IPS-18a (cell line): ENCODE measurements around the gene SIX5.

Source experiments
- H3K27ac ChIP-seq: one replicate; pipeline ENCODE4 v1.5.1; 2013; ENCODE audit warnings: low read length
- H3K27me3 ChIP-seq: one replicate; pipeline ENCODE4 v1.6.1; 2013; ENCODE audit warnings: mild to moderate bottlenecking, low read length; ENCODE audit not compliant: control insufficient read depth, insufficient read depth
- H3K36me3 ChIP-seq: one replicate; pipeline ENCODE4 v1.6.1; 2013; ENCODE audit warnings: low read depth, low read length; ENCODE audit not compliant: control insufficient read depth
- H3K4me1 ChIP-seq: one replicate; pipeline ENCODE4 v1.6.1; 2013; ENCODE audit warnings: low read depth, low read length; ENCODE audit not compliant: control insufficient read depth
- H3K4me3 ChIP-seq: one replicate; pipeline ENCODE4 v1.5.1; 2013; ENCODE audit warnings: low read length
- H3K9ac ChIP-seq: one replicate; pipeline ENCODE4 v1.6.1; 2013; ENCODE audit warnings: mild to moderate bottlenecking, low read length, moderate library complexity
- H3K9me3 ChIP-seq: one replicate; pipeline ENCODE4 v1.6.1; 2013; ENCODE audit warnings: low read depth, low read length; ENCODE audit not compliant: control insufficient read depth

The SIX5 gene

GRCh38 chr19:45768984-45769782 lies at the start of gene SIX5:
TSS of gene SIX5 (minus strand) at chr19:45769252. CDS start at chr19:45768844, 408 bp downstream.
- H3K36me3 ChIP-seq: peaks cover 5% of the 10 kb centered on the region
- no peaks in the 10 kb centered on the region for H3K9me3 ChIP-seq
- peaks cover 21% of the 10 kb centered on the region for H3K4me1 ChIP-seq
- H3K27ac ChIP-seq: peak within 1 kb of the TSS; percentile 98
- H3K9ac ChIP-seq: peak within 1 kb of the TSS; percentile 97
- H3K27me3 ChIP-seq: no peaks in the 10 kb centered on the region
- peak within 1 kb of the TSS; percentile 94 for H3K4me3 ChIP-seq

- Histone ChIP-seq H3K36me3 (peaks cover 8% of the 10 kb centered on the region), H3K27ac (no peak overlapping the region), H3K9ac (no peak overlapping the region)
These were observed 48.8 kb upstream of the SIX5 start for GRCh38 chr19:45817725-45818301.

GRCh38 chr19:45817010-45817724 lies 48.1 kb upstream of the SIX5 start:
- H3K4me1 ChIP-seq: peaks cover 21% of the 10 kb centered on the region
- peak overlapping the region; percentile 82 for H3K9ac ChIP-seq
- peak overlapping the region; percentile 89 for H3K27ac ChIP-seq
- H3K4me3 ChIP-seq: peak overlapping the region; percentile 65
- H3K27me3 ChIP-seq: no peaks in the 10 kb centered on the region
- H3K36me3 ChIP-seq: peaks cover 3% of the 10 kb centered on the region
- no peaks in the 10 kb centered on the region for H3K9me3 ChIP-seq

More at GRCh38 chr19:45817725-45818301, 48.8 kb upstream of the SIX5 start:
- Histone ChIP-seq H3K27me3 (no peaks in the 10 kb centered on the region), H3K4me3 (peak overlapping the region; percentile 3), H3K4me1 (peaks cover 21% of the 10 kb centered on the region), H3K9me3 (no peaks in the 10 kb centered on the region)

GRCh38 chr19:45816236-45817009 lies 47.4 kb upstream of the SIX5 start:
- Histone ChIP-seq H3K4me1 (peaks cover 21% of the 10 kb centered on the region), H3K27ac (peak overlapping the region; percentile 89), H3K9ac (peak overlapping the region; percentile 82), H3K27me3 (no peaks in the 10 kb centered on the region), H3K36me3 (peaks cover 2% of the 10 kb centered on the region), H3K9me3 (no peaks in the 10 kb centered on the region), H3K4me3 (peak overlapping the region; percentile 65)

GRCh38 chr19:45815481-45816216 lies 46.6 kb upstream of the SIX5 start:
- Histone ChIP-seq H3K4me1 (peaks cover 21% of the 10 kb centered on the region), H3K9me3 (no peaks in the 10 kb centered on the region), H3K4me3 (peak overlapping the region; percentile 65), H3K27ac (peak overlapping the region; percentile 89), H3K9ac (peak overlapping the region; percentile 82), H3K27me3 (no peaks in the 10 kb centered on the region), H3K36me3 (no peaks in the 10 kb centered on the region)

- Histone ChIP-seq H3K9ac (peak within 1 kb of the TSS; percentile 82), H3K4me1 (peaks cover 21% of the 10 kb centered on the region), H3K36me3 (no peaks in the 10 kb centered on the region), H3K27me3 (no peaks in the 10 kb centered on the region), H3K4me3 (peak within 1 kb of the TSS; percentile 65), H3K27ac (peak within 1 kb of the TSS; percentile 89), H3K9me3 (no peaks in the 10 kb centered on the region)
These were observed 45.9 kb upstream of the SIX5 start, which contains the start of gene RSPH6A for GRCh38 chr19:45814851-45815480. TSS of gene RSPH6A (minus strand) at chr19:45815308. CDS start at chr19:45815176, 132 bp downstream.

- H3K9ac ChIP-seq: peak overlapping the region; percentile 82
- H3K9me3 ChIP-seq: no peaks in the 10 kb centered on the region
- H3K4me1 ChIP-seq: peaks cover 21% of the 10 kb centered on the region
- H3K4me3 ChIP-seq: peak overlapping the region; percentile 65
- no peak overlapping the region for H3K27ac ChIP-seq
- H3K27me3 ChIP-seq: no peaks in the 10 kb centered on the region
- no peaks in the 10 kb centered on the region for H3K36me3 ChIP-seq
These were observed 45.2 kb upstream of the SIX5 start for GRCh38 chr19:45814166-45814780.

GRCh38 chr19:45812297-45812696 lies 43.2 kb upstream of the SIX5 start:
- Histone ChIP-seq H3K36me3 (no peaks in the 10 kb centered on the region), H3K9ac (no peak overlapping the region), H3K9me3 (no peaks in the 10 kb centered on the region), H3K4me3 (no peak overlapping the region), H3K4me1 (peaks cover 9% of the 10 kb centered on the region), H3K27ac (no peak overlapping the region), H3K27me3 (no peaks in the 10 kb centered on the region)

- Histone ChIP-seq H3K27me3 (no peaks in the 10 kb centered on the region), H3K4me3 (no peak overlapping the region), H3K4me1 (no peaks in the 10 kb centered on the region), H3K36me3 (no peaks in the 10 kb centered on the region), H3K9me3 (no peaks in the 10 kb centered on the region), H3K27ac (no peak overlapping the region), H3K9ac (no peak overlapping the region)
These were observed 40.6 kb upstream of the SIX5 start for GRCh38 chr19:45809643-45810159.

GRCh38 chr19:45805719-45806118 lies 36.7 kb upstream of the SIX5 start:
- H3K27ac ChIP-seq: no peak overlapping the region
- H3K36me3 ChIP-seq: no peaks in the 10 kb centered on the region
- H3K27me3 ChIP-seq: no peaks in the 10 kb centered on the region
- H3K9ac ChIP-seq: no peak overlapping the region
- H3K4me3 ChIP-seq: no peak overlapping the region
- H3K9me3 ChIP-seq: no peaks in the 10 kb centered on the region
- H3K4me1 ChIP-seq: no peaks in the 10 kb centered on the region
